Skeletal muscle tissue (tissue), 4 donors: ENCODE results near the gene SPC25. TPM values are rescaled to one million over a fixed set of nuclear protein-coding genes. Genes with fewer than 3 reads are reported as not detected.
"Not testable (repeated sequence)": the region's sequence is repeated elsewhere in the genome, so short reads cannot be mapped to it uniquely, and the experiment has no call there.

Experiments
- H3K27ac ChIP-seq: one replicate; pipeline ENCODE4 v1.7.0; 2013; ENCODE audit warnings: mild to moderate bottlenecking, low read depth, low read length, inconsistent platforms
- H3K27me3 ChIP-seq, 3 donors: one replicate each; pipeline ENCODE4 v1.7.0; 2013; ENCODE audit warnings: low read length in 3 of 3; ENCODE audit not compliant: control insufficient read depth in 3 of 3, insufficient read depth in 3 of 3
- H3K36me3 ChIP-seq, 3 donors: one replicate each; pipeline ENCODE4 v1.7.0; 2013; ENCODE audit warnings: low read length in 3 of 3; ENCODE audit not compliant: control insufficient read depth in 3 of 3, insufficient read depth in 3 of 3
- H3K4me1 ChIP-seq, 3 donors: one replicate each; pipeline ENCODE4 v1.7.0; 2013; ENCODE audit warnings: low read length in 3 of 3, mild to moderate bottlenecking in 3 of 3; ENCODE audit not compliant: control insufficient read depth in 3 of 3, insufficient read depth in 3 of 3
- H3K4me3 ChIP-seq, 3 donors: one replicate each; pipeline ENCODE4 v1.7.0; 2013; ENCODE audit warnings: low read length in 3 of 3
- H3K9ac ChIP-seq, 3 donors: one replicate each; pipeline ENCODE4 v1.7.0; 2013; ENCODE audit warnings: low read length in 3 of 3, mild to moderate bottlenecking in 3 of 3, moderate library complexity in 2 of 3, low read depth in 1 of 3
- H3K9me3 ChIP-seq, 3 donors: one replicate each; pipeline ENCODE4 v1.7.0; 2013; ENCODE audit warnings: low read length in 3 of 3; ENCODE audit not compliant: control insufficient read depth in 3 of 3
- total RNA-seq: library from RNA; depleted of rRNA; stranded (reverse); fragments of >200 nt; gene quantifications from one replicate; pipeline ENCODE4 v1.2.3, GENCODE V29; 2014
- donor health status: Osteomylitis.

The SPC25 gene
- total RNA-seq, 1 donor from 2014 or later: 3.7 TPM

DNA sequence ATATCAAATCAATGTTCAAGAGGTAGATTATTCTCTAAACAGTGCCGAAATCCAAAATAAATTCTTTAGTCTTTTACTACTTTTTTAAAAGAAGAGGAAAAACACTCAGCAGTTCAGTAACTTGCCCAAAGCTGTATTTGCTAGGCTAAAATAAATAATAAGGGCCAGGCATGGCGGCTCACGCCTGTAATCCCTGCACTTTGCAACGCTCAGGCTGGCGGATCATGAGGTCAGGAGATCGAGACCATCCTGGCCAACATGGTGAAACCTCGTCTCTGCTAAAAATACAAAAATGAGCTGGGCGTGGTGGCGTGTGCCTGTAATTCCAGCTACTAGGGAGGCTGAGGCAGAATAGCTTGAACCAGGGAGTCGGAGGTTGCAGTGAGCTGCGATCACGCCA, 8.1 kb downstream of the SPC25 start:
- H3K9ac ChIP-seq, H3K4me3 ChIP-seq, H3K9me3 ChIP-seq, H3K27me3 ChIP-seq, H3K36me3 ChIP-seq, H3K4me1 ChIP-seq, H3K27ac ChIP-seq: not testable (repeated sequence)

DNA sequence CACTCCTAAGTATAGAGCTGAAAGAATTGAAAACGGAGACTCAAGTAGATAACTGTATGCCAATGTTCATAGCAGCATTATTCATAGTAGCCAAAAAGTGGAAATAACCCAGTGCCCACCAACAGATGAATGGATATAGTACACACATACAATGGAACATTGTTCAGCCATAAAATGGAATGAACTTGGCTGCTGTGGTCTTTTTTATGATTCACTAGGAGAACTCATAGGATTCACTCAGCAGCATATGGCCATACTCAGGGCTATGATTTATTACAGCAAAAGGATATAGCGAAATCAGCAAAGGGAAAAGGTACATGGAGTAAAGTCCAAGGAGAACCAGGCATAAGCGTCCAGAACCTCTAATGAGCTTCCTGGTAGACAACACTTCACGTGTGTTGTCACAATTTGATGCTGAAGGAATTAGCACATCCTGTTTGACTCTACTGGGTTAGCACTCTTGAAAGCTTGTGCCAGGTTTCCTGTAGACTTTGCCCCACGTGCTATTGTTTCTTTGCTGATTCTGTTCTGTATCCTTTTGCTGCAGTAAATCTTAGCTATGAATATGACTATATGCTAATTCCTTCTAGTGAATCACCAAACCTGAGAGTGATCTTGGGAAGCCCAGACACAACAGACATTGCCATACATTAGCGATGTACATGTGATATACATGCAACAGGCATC, 15.7 kb downstream of the SPC25 start:
- no peaks in the 10 kb centered on the region for H3K27me3 ChIP-seq
- no peaks in the 10 kb centered on the region for H3K9me3 ChIP-seq
- no peaks in the 10 kb centered on the region for H3K4me1 ChIP-seq
- H3K36me3 ChIP-seq: no peaks in the 10 kb centered on the region
- no peak overlapping the region for H3K9ac ChIP-seq
- H3K4me3 ChIP-seq: no peak overlapping the region
- no peak overlapping the region for H3K27ac ChIP-seq

DNA sequence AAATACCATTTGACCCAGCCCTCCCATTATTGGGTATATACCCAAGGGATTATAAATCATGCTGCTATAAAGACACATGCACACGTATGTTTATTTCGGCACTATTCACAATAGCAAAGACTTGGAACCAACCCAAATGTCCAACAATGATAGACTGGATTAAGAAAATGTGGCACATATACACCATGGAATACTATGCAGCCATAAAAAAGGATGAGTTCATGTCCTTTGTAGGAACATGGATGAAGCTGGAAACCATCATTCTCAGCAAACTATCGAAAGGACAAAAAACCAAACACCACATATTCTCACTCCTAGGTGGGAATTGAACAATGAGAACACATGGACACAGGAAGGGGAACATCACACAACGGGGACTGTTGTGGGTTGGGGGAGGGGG, 19.4 kb downstream of the SPC25 start:
- H3K4me3 ChIP-seq, H3K9me3 ChIP-seq, H3K4me1 ChIP-seq, H3K27ac ChIP-seq, H3K27me3 ChIP-seq, H3K9ac ChIP-seq, H3K36me3 ChIP-seq: not testable (repeated sequence)

DNA sequence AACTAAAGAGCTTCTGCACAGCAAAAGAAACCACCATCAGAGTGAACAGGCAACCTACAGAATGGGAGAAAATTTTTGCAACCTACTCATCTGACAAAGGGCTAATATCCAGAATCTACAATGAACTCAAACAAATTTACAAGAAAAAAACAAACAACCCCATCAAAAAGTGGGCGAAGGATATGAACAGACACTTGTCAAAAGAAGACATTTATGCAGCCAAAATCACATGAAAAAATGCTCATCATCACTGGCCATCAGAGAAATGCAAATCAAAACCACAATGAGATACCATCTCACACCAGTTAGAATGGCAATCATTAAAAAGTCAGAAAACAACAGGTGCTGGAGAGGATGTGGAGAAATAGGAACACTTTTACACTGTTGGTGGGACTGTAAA, 19.9 kb downstream of the SPC25 start:
- H3K9ac ChIP-seq, H3K27me3 ChIP-seq: not testable (repeated sequence)

DNA sequence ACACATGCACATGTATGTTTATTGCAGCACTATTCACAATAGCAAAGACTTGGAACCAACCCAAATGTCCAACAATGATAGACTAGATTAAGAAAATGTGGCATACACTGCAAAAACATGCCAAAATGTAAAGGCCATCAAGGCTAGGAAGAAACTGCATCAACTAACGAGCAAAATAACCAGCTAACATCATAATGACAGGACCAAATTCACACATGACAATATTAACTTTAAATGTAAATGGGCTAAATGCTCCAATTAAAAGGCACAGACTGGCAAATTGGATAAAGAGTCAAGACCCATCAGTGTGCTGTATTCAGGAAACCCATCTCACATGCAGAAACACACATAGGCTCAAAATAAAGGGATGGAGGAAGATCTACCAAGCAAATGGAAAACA, 23.1 kb downstream of the SPC25 start:
- H3K9me3 ChIP-seq, H3K27me3 ChIP-seq, H3K27ac ChIP-seq, H3K9ac ChIP-seq, H3K4me3 ChIP-seq, H3K36me3 ChIP-seq, H3K4me1 ChIP-seq: not testable (repeated sequence)

More for the DNA sequence above, 19.9 kb downstream of the SPC25 start:
- H3K36me3 ChIP-seq, H3K4me1 ChIP-seq, H3K9me3 ChIP-seq, H3K27ac ChIP-seq, H3K4me3 ChIP-seq: not testable (repeated sequence)

DNA sequence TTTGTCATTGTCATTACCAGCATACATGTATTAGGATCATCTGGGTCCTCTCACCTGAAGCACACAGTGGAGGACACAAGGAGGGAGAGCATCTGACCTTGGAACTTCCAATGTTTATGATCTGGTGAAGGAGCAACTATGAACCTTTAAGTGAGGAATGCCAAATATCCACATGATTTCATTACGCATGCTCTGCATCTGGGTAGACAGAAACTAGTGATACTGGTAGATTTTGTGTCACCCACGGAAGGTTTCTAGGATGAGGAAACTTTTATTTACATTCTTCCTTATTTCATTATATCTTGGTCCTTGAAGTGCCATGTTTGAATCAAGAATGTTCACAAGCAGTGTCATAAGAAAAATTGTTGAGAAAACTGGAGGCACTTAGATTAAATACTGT, 32.1 kb downstream of the SPC25 start:
- H3K9ac ChIP-seq: no peak overlapping the region
- no peaks in the 10 kb centered on the region for H3K27me3 ChIP-seq
- no peak overlapping the region for H3K27ac ChIP-seq
- H3K4me3 ChIP-seq: no peak overlapping the region
- H3K4me1 ChIP-seq: no peaks in the 10 kb centered on the region
- peaks cover 0 to 4% (median 0%) of the 10 kb centered on the region in 3 donors for H3K36me3 ChIP-seq
- H3K9me3 ChIP-seq: no peaks in the 10 kb centered on the region

DNA sequence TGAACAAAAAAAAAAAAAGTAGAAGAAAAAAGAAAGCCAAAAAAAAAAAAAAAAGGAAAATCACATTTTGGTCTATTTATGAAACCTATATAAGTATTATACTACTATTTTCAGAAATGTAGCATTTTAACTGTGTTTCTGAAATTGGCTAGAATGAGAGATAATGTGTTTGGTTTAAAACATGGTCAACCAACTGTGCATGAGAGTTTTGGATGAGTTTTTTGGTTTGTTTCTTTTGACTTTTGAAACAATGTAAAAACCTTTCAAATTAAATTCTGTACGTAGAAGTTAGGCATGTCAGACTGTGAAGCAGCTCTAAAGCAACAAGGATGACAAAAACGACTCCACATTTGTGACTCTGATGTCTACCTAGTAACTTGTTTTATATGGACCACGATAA, 34.6 kb downstream of the SPC25 start:
- no peaks in the 10 kb centered on the region for H3K9me3 ChIP-seq
- H3K27ac ChIP-seq: no peak overlapping the region
- H3K36me3 ChIP-seq: no peaks in the 10 kb centered on the region
- H3K27me3 ChIP-seq: no peaks in the 10 kb centered on the region
- H3K4me3 ChIP-seq: no peak overlapping the region
- no peak overlapping the region for H3K9ac ChIP-seq
- no peaks in the 10 kb centered on the region for H3K4me1 ChIP-seq

DNA sequence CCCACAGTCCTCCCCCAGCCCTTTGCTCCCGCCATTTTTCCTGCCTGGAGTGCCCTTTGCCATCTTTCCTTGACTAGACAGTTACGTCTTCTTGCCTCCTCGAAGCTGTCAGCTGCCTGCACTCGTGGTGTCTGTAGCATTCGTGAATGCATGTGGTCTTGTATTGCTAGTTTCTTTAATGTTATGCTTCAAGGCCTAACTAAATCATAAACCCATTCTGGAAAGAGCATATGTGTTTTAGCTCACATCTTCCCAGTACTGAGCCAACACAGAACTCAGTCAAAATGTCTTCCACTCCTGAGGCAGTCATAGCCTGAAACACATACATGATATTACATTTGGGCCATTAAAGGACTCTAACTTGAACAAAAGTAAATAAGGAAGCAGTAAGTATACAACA, 35.6 kb downstream of the SPC25 start:
- Histone ChIP-seq H3K4me1 (no peaks in the 10 kb centered on the region), H3K9ac (no peak overlapping the region), H3K36me3 (no peaks in the 10 kb centered on the region)

DNA sequence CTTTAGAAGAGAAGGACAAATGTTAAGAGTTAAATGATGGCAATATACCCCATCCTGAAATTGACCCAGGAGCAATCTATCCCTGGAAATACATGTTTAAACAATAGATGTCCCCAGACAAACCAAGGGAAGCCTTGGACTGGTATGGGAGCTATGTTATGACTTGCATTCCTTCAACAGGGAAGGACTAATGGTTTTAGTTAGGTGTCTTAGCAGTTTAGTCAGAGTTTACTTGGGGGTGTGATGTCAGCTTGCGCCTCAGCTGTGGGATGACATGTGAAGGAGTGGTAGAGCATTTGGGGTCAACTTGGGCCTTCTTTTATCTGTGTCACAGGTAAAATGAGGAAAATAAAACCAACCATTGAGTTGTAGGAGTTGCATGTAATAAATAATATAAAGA, 36.8 kb downstream of the SPC25 start:
- no peaks in the 10 kb centered on the region for H3K27me3 ChIP-seq
- no peak overlapping the region for H3K27ac ChIP-seq
- peaks cover 0 to 2% (median 0%) of the 10 kb centered on the region in 3 donors for H3K4me1 ChIP-seq
- H3K36me3 ChIP-seq: no peaks in the 10 kb centered on the region
- H3K9me3 ChIP-seq: no peaks in the 10 kb centered on the region
- H3K4me3 ChIP-seq: no peak overlapping the region
- H3K9ac ChIP-seq: no peak overlapping the region

More for the DNA sequence above, 35.6 kb downstream of the SPC25 start:
- H3K4me3 ChIP-seq: no peak overlapping the region
- H3K27me3 ChIP-seq: no peaks in the 10 kb centered on the region
- H3K27ac ChIP-seq: no peak overlapping the region
- no peaks in the 10 kb centered on the region for H3K9me3 ChIP-seq

DNA sequence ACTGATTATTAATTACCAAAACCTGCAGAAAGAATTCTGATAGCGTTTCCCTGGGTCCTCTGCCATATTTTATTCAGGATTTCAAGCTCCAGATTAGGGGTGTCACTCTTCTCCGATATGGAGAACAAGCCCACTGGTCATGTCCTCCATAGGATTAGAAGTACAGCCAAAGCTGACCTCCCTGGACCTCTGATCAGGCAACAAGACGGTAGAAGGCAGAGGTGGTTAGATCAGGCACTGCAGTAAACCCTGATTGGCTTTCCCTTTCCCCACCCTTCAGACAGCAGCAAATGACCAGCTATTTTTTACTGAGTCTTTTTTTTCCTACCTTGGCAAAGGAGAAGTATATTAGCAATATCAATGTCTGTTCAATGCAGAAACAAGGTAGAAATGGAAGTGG, 37.7 kb downstream of the SPC25 start:
- Histone ChIP-seq H3K4me3 (no peak overlapping the region), H3K36me3 (no peaks in the 10 kb centered on the region), H3K9ac (no peak overlapping the region), H3K4me1 (peaks cover 0 to 4% (median 0%) of the 10 kb centered on the region in 3 donors), H3K9me3 (no peaks in the 10 kb centered on the region), H3K27me3 (no peaks in the 10 kb centered on the region), H3K27ac (no peak overlapping the region)
